Hepatocyte (in vitro differentiated cells): ENCODE results near the gene KCNK17. TPM values are rescaled to one million over a fixed set of nuclear protein-coding genes. Genes with fewer than 3 reads are reported as not detected.

Experiments
- DNase-seq: peaks from one replicate; pipeline ENCODE4 v3.0.0-alpha.2; 2016; ENCODE audit warnings: low spot score
- H2AFZ ChIP-seq: fragments of 200-600 bp; sonication (generic); 2 replicates; pipeline ENCODE4 v1.6.0; 2016; ENCODE audit warnings: antibody characterized with exemption, mild to moderate bottlenecking
- H3K27ac ChIP-seq: fragments of 200-600 bp; sonication (generic); 2 replicates; pipeline ENCODE4 v1.5.1; 2016; ENCODE audit warnings: mild to moderate bottlenecking
- H3K27me3 ChIP-seq: fragments of 200-600 bp; sonication (generic); 2 replicates; pipeline ENCODE4 v1.6.1; 2016
- H3K36me3 ChIP-seq: fragments of 200-600 bp; sonication (generic); replicated peaks from 2 replicates; pipeline ENCODE4 v1.5.1; 2016; ENCODE audit warnings: low read depth; ENCODE audit not compliant: insufficient read depth
- H3K4me1 ChIP-seq: fragments of 200-600 bp; sonication (generic); 2 replicates; pipeline ENCODE4 v1.5.1; 2016; ENCODE audit warnings: mild to moderate bottlenecking, moderate library complexity; ENCODE audit not compliant: insufficient read depth
- H3K4me2 ChIP-seq: fragments of 200-600 bp; sonication (generic); 2 replicates; pipeline ENCODE4 v1.6.0; 2016
- H3K4me3 ChIP-seq: fragments of 200-600 bp; sonication (generic); 2 replicates; pipeline ENCODE4 v1.5.1; 2016; ENCODE audit warnings: mild to moderate bottlenecking
- H3K79me2 ChIP-seq: fragments of 200-600 bp; sonication (generic); 2 replicates; pipeline ENCODE4 v1.6.0; 2017; ENCODE audit warnings: mild to moderate bottlenecking
- H3K9me2 ChIP-seq: fragments of 200-600 bp; sonication (generic); replicated peaks from 2 replicates; pipeline ENCODE4 v1.6.0; 2017; ENCODE audit warnings: mild to moderate bottlenecking; ENCODE audit not compliant: insufficient read depth
- H3K9me3 ChIP-seq: fragments of 200-600 bp; sonication (generic); 2 replicates; pipeline ENCODE4 v1.5.1; 2016; ENCODE audit warnings: low read depth, mild to moderate bottlenecking
- H4K20me1 ChIP-seq: fragments of 200-600 bp; sonication (generic); 2 replicates; pipeline ENCODE4 v1.6.0; 2016; ENCODE audit warnings: mild to moderate bottlenecking; ENCODE audit not compliant: insufficient read depth, poor library complexity, severe bottlenecking
- EZH2 ChIP-seq: fragments of 200-600 bp; sonication (generic); IDR thresholded peaks from 2 replicates; pipeline ENCODE4 v1.6.1; 2016; ENCODE audit warnings: antibody characterized with exemption, mild to moderate bottlenecking, borderline replicate concordance
- EZH2phosphoT487 ChIP-seq: fragments of 200-600 bp; sonication (generic); IDR thresholded peaks from one replicate; pipeline ENCODE4 v1.6.1; 2018; ENCODE audit warnings: antibody characterized with exemption, mild to moderate bottlenecking, low read depth, moderate library complexity; ENCODE audit not compliant: unreplicated experiment, severe bottlenecking
- WGBS: methylation state at CpG from one replicate; pipeline ENCODE4 v1.1.6; 2016; ENCODE audit warnings: low lambda C conversion rate; ENCODE audit errors: missing lambda C conversion rate; 5-methylcytosine and 5-hydroxymethylcytosine counted together
- polyA plus RNA-seq: library from polyadenylated mRNA; unstranded; fragments of >200 nt; fragmentation: Nextera tagmentation; extraction: Ambion mirVana; gene quantifications from 2 replicates; pipeline ENCODE4 v1.2.1, GENCODE V29; 2016
- total RNA-seq: library from RNA; depleted of rRNA; stranded (reverse); fragments of >200 nt; gene quantifications from 2 replicates; pipeline ENCODE4 v1.2.3, GENCODE V29; 2014
- TF ChIP-seq, protein P1 (sequence below): fragments of 200-600 bp; sonication (generic); IDR thresholded peaks from 2 replicates; pipeline ENCODE4 v1.5.1; 2016; ENCODE audit warnings: antibody characterized with exemption, mild to moderate bottlenecking; ENCODE audit not compliant: poor library complexity

The KCNK17 gene
- total and polyA plus RNA-seq, 2 experiments from 2014 or later: not detected

DNA sequence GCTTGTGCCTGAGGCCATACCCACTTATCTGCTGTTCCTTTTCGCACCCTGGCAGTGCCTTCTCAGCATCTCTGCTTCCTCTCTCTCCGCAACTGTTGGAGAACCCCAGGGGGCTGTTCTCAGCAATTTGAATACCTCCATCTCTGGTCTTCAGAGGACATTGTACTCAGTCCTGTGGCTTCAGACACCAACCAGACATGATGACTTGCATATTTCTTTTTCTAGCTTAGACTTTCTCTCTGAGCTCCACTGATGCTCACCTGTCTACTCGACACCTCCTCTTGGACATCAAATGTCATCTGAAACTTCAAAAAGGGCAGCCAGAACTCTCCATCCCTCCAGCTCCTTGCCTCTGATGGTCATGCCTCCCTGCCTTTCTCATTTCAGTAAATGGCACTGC, 27.1 kb upstream of the KCNK17 start:
- H3K4me3 ChIP-seq: no peak overlapping the region
- H3K79me2 ChIP-seq: no peaks in the 10 kb centered on the region
- DNase-seq: no peak
- no peak overlapping the region for H3K4me2 ChIP-seq
- no peak for TF ChIP-seq EZH2
- no peak for TF ChIP-seq EZH2phosphoT487
- TF ChIP-seq, protein P1, sequence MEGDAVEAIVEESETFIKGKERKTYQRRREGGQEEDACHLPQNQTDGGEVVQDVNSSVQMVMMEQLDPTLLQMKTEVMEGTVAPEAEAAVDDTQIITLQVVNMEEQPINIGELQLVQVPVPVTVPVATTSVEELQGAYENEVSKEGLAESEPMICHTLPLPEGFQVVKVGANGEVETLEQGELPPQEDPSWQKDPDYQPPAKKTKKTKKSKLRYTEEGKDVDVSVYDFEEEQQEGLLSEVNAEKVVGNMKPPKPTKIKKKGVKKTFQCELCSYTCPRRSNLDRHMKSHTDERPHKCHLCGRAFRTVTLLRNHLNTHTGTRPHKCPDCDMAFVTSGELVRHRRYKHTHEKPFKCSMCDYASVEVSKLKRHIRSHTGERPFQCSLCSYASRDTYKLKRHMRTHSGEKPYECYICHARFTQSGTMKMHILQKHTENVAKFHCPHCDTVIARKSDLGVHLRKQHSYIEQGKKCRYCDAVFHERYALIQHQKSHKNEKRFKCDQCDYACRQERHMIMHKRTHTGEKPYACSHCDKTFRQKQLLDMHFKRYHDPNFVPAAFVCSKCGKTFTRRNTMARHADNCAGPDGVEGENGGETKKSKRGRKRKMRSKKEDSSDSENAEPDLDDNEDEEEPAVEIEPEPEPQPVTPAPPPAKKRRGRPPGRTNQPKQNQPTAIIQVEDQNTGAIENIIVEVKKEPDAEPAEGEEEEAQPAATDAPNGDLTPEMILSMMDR: no peak
- 88% methylated on average over 3 of the region's 3 CpGs for WGBS
- H3K27ac ChIP-seq: no peak overlapping the region
- peaks cover 8% of the 10 kb centered on the region for H3K27me3 ChIP-seq
- H3K9me3 ChIP-seq: no peaks in the 10 kb centered on the region
- no peaks in the 10 kb centered on the region for H3K9me2 ChIP-seq
- H3K4me1 ChIP-seq: peaks cover 6% of the 10 kb centered on the region
- H2AFZ ChIP-seq: no peak overlapping the region
- H4K20me1 ChIP-seq: no peaks in the 10 kb centered on the region
- H3K36me3 ChIP-seq: no peaks in the 10 kb centered on the region

DNA sequence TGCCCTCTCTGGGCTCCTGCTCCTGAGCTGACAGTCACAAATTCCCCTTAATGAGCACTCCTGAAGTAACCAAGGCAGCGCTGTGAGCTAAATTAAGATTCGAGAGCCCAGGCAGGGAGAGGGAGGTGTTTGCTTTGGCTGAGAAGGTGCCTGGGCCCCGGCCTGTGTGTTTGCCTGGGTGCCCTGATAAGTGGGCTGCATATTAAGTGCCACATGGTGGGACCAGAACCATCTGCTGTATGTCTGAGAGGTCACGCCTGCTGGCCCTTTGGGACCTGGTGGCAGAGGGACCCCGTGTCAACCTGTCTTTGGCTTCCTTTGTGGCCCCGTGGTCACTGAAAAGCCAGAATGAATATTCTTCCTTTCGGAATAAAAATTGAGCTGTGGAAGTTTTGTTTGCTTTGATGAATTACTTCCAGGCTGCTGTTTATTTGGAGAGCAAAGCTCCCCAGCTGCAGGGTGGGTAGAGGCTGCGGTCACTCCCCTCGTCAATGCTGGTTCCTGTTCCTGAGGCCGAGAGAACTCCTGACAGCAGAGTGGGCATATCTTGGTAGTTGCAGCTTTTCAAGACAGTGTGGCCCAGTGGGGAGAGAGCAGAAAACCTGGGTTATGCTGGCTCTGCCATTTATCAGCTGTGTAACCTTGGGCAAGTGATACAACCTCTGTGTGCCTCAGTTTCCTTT, 25.8 kb upstream of the KCNK17 start:
- no peaks in the 10 kb centered on the region for H3K36me3 ChIP-seq
- no peak overlapping the region for H2AFZ ChIP-seq
- peaks cover 8% of the 10 kb centered on the region for H3K27me3 ChIP-seq
- WGBS: 56% methylated on average over 10 of the region's 10 CpGs
- peaks cover 6% of the 10 kb centered on the region for H3K4me1 ChIP-seq
- no peak for DNase-seq
- no peaks in the 10 kb centered on the region for H4K20me1 ChIP-seq
- no peaks in the 10 kb centered on the region for H3K79me2 ChIP-seq
- H3K9me2 ChIP-seq: no peaks in the 10 kb centered on the region
- no peaks in the 10 kb centered on the region for H3K9me3 ChIP-seq
- no peak overlapping the region for H3K4me3 ChIP-seq
- H3K27ac ChIP-seq: no peak overlapping the region
- H3K4me2 ChIP-seq: no peak overlapping the region
- TF ChIP-seq, protein P1: no peak
- TF ChIP-seq EZH2: no peak
- TF ChIP-seq EZH2phosphoT487: no peak

- Histone ChIP-seq H3K4me1 (peaks cover 6% of the 10 kb centered on the region), H3K27ac (no peak overlapping the region)
These were observed 25.1 kb upstream of the KCNK17 start for GRCh38 chr6:39339096-39339867.

More at GRCh38 chr6:39339096-39339867, 25.1 kb upstream of the KCNK17 start:
- H3K9me2 ChIP-seq: no peaks in the 10 kb centered on the region
- H3K4me3 ChIP-seq: no peak overlapping the region
- H3K9me3 ChIP-seq: no peaks in the 10 kb centered on the region
- DNase-seq: no peak
- H3K36me3 ChIP-seq: no peaks in the 10 kb centered on the region
- no peaks in the 10 kb centered on the region for H4K20me1 ChIP-seq
- TF ChIP-seq EZH2phosphoT487: no peak
- TF ChIP-seq, protein P1: no peak
- TF ChIP-seq EZH2: no peak
- 45% methylated on average over 9 of the region's 9 CpGs for WGBS
- no peak overlapping the region for H3K4me2 ChIP-seq
- H3K79me2 ChIP-seq: no peaks in the 10 kb centered on the region
- peaks cover 8% of the 10 kb centered on the region for H3K27me3 ChIP-seq
- no peak overlapping the region for H2AFZ ChIP-seq
